Natural killer cell (primary cell): Measurements from ENCODE around the gene ABCC10. TPM values are rescaled to one million over a fixed set of nuclear protein-coding genes. Genes with fewer than 3 reads are reported as not detected.
"Not testable (repeated sequence)": the region's sequence is repeated elsewhere in the genome, so short reads cannot be mapped to it uniquely, and the experiment has no call there.

Experiments
- ATAC-seq, 3 donors: fragments of 150-1000 bp in 2 of 3; fragments of 200-7000 bp in 1 of 3; cut with Tn5 transposase; 1 replicate in 1 of 3; 2 replicates in 2 of 3; pipeline ENCODE4 v1.10.0; 2021; ENCODE audit warnings: mild to moderate bottlenecking in 2 of 3, moderate library complexity in 2 of 3
- DNase-seq, 2 donors: peaks; one replicate each; pipeline versions ENCODE4 v3.0.0 to v3.0.0-alpha.2; 2013 to 2021; ENCODE audit warnings: mixed read lengths in 1 of 2
- H3K27ac ChIP-seq: one replicate; pipeline ENCODE4 v1.5.1; 2013; ENCODE audit warnings: mild to moderate bottlenecking, low read length
- H3K27me3 ChIP-seq: one replicate; pipeline ENCODE4 v1.6.1; 2013; ENCODE audit warnings: low read length; ENCODE audit not compliant: control insufficient read depth, insufficient read depth
- H3K36me3 ChIP-seq: one replicate; pipeline ENCODE4 v1.6.1; 2013; ENCODE audit warnings: low read length; ENCODE audit not compliant: control insufficient read depth, insufficient read depth
- H3K4me1 ChIP-seq: one replicate; pipeline ENCODE4 v1.6.1; 2013; ENCODE audit warnings: low read length; ENCODE audit not compliant: control insufficient read depth, insufficient read depth
- H3K4me3 ChIP-seq: one replicate; pipeline ENCODE4 v1.5.1; 2013; ENCODE audit warnings: low read length
- H3K9me3 ChIP-seq: one replicate; pipeline ENCODE4 v1.6.1; 2013; ENCODE audit warnings: low read length; ENCODE audit not compliant: control insufficient read depth, insufficient read depth
- H3K27ac Mint-ChIP-seq, 2 donors: one replicate each; pipeline ENCODE4 v1.8.0; 2022; ENCODE audit warnings: mild to moderate bottlenecking in 2 of 2, mixed read lengths in 2 of 2, moderate library complexity in 1 of 2
- H3K27me3 Mint-ChIP-seq, 2 donors: one replicate each; pipeline ENCODE4 v1.8.0; 2022; ENCODE audit warnings: low read depth in 2 of 2, mixed read lengths in 2 of 2
- H3K36me3 Mint-ChIP-seq: one replicate; pipeline ENCODE4 v1.8.0; 2022; ENCODE audit warnings: mixed read lengths
- H3K4me1 Mint-ChIP-seq, 2 donors: one replicate each; pipeline ENCODE4 v1.8.0; 2022; ENCODE audit warnings: mixed read lengths in 2 of 2
- H3K4me3 Mint-ChIP-seq: one replicate; pipeline ENCODE4 v1.8.0; 2022; ENCODE audit warnings: mild to moderate bottlenecking, moderate library complexity, mixed read lengths
- H3K9me3 Mint-ChIP-seq, 2 donors: one replicate each; pipeline ENCODE4 v1.8.0; 2022; ENCODE audit warnings: mixed read lengths in 2 of 2
- WGBS: methylation state at CpG from one replicate; pipeline ENCODE4 v1.1.7; 2013; ENCODE audit warnings: missing lambda C conversion rate; ENCODE audit not compliant: insufficient coverage; 5-methylcytosine and 5-hydroxymethylcytosine counted together
- intact Hi-C: fragments of 100-400 bp; cut with micrococcal nuclease; formaldehyde crosslinking; loops from one replicate; pipeline ENCODE4 v1.14.2; 2022
- total RNA-seq, 4 donors: library from RNA; stranded (reverse); fragments of 120-200 nt in 1 of 4; gene quantifications; one replicate each; pipeline versions ENCODE4 v1.2.3 to v1.2.4, GENCODE V29; 2013 to 2022
- TF ChIP-seq, protein P1 (sequence below): fragments of 200-600 bp; IDR thresholded peaks from one replicate; pipeline ENCODE4 v1.8.0; 2022; ENCODE audit warnings: antibody characterized with exemption

Gene ABCC10
- total RNA-seq, 3 donors from 2014 or later (not counting 1 experiment from before 2014, with no cell fraction given) = 74.6 to 90.5 (median 81.9) TPM

DNA sequence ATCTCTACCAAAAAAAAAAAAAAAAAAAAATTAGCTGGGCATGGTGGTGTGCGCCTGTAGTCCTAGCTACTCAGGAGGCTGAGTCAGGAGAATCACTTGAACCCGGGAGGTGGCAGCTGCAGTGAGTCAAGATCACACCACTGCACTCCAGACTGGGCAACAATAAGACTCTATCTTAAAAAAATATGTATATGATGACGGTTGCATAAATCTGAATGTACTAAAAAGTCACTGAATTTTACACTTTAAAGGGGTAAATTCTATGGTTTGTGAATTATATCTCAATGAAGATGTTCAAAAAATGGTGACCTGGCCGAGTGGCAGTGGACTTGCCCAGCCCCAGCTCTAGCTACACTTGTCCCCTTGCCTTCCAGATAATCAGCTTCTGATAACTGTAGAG is 10.4 kb upstream of the ABCC10 start:
- TF ChIP-seq, protein P1, sequence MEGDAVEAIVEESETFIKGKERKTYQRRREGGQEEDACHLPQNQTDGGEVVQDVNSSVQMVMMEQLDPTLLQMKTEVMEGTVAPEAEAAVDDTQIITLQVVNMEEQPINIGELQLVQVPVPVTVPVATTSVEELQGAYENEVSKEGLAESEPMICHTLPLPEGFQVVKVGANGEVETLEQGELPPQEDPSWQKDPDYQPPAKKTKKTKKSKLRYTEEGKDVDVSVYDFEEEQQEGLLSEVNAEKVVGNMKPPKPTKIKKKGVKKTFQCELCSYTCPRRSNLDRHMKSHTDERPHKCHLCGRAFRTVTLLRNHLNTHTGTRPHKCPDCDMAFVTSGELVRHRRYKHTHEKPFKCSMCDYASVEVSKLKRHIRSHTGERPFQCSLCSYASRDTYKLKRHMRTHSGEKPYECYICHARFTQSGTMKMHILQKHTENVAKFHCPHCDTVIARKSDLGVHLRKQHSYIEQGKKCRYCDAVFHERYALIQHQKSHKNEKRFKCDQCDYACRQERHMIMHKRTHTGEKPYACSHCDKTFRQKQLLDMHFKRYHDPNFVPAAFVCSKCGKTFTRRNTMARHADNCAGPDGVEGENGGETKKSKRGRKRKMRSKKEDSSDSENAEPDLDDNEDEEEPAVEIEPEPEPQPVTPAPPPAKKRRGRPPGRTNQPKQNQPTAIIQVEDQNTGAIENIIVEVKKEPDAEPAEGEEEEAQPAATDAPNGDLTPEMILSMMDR = no peak
- H3K4me1 Mint-ChIP-seq = no peaks in the 10 kb centered on the region
- no peak overlapping the region for H3K27ac Mint-ChIP-seq
- Histone ChIP-seq H3K9me3 (no peaks in the 10 kb centered on the region), H3K36me3 (no peaks in the 10 kb centered on the region), H3K4me1 (no peaks in the 10 kb centered on the region), H3K27ac (no peak overlapping the region), H3K4me3 (no peak overlapping the region), H3K27me3 (no peaks in the 10 kb centered on the region)
- no peak overlapping the region for H3K4me3 Mint-ChIP-seq
- H3K27me3 Mint-ChIP-seq = peaks cover 9% of the 10 kb centered on the region in 2 donors
- WGBS = 87% methylated on average over 4 of the region's 4 CpGs
- H3K36me3 Mint-ChIP-seq = no peaks in the 10 kb centered on the region
- ATAC-seq (no peak), DNase-seq (no peak)
- H3K9me3 Mint-ChIP-seq = no peaks in the 10 kb centered on the region
- intact Hi-C loops = no loop called here

DNA sequence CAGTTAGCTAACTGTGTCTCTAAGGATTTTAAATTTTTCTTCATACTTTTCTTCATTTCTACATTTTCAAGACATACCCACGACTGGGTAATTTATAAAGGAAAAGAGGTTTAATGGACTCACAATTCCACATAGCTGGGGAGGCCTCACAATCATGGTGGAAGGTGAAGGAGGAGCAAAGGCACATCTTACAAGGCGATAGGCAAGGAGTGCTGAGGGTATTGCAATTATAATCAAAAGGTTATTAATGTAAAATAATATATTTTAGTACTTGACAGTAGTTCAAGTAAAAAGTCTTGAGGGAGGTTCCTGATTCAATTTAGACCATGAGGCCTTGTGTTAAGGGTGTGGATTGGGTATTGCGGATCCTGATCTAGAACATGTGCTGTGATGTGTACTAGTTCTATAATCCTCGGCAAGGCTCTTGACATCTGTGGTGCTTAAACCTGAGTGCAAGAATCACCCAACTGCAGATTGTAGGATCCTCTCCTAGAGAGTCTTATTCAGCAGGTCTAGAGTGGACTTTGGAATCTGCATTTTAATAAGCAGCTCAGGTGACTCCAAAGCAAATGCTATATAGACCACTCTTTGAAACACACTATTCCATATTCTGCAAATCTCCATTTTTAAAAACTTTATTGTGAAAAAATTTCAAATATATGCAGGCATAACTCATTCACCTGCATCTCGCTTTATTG is 7.2 kb upstream of the ABCC10 start:
- no peak overlapping the region for H3K4me3 ChIP-seq
- DNase-seq (no peak), ATAC-seq (no peak)
- H3K4me1 ChIP-seq = no peaks in the 10 kb centered on the region
- intact Hi-C loops = no loop called here
- Mint-ChIP-seq H3K27ac (no peak overlapping the region), H3K4me1 (no peaks in the 10 kb centered on the region), H3K4me3 (no peak overlapping the region), H3K9me3 (no peaks in the 10 kb centered on the region), H3K36me3 (no peaks in the 10 kb centered on the region), H3K27me3 (peaks cover 3 to 9% of the 10 kb centered on the region in 2 donors)
- TF ChIP-seq, protein P1 = no peak
- WGBS = 98% methylated on average over 3 of the region's 5 CpGs
- H3K36me3 ChIP-seq = no peaks in the 10 kb centered on the region
- no peaks in the 10 kb centered on the region for H3K27me3 ChIP-seq
- H3K9me3 ChIP-seq = no peaks in the 10 kb centered on the region
- H3K27ac ChIP-seq = no peak overlapping the region

GRCh38 chr6:43421831-43422230 is 5.5 kb upstream of the ABCC10 start:
- H3K4me1 ChIP-seq = peaks cover 4% of the 10 kb centered on the region
- H3K4me3 Mint-ChIP-seq = no peak overlapping the region
- DNase-seq (no peak), ATAC-seq (no peak)
- no peaks in the 10 kb centered on the region for H3K36me3 ChIP-seq
- WGBS = 69% methylated on average over 2 of the region's 3 CpGs
- no peaks in the 10 kb centered on the region for H3K9me3 Mint-ChIP-seq
- H3K36me3 Mint-ChIP-seq = no peaks in the 10 kb centered on the region
- no peaks in the 10 kb centered on the region for H3K4me1 Mint-ChIP-seq
- H3K4me3 ChIP-seq = no peak overlapping the region
- TF ChIP-seq, protein P1 = no peak
- peaks cover 3 to 9% of the 10 kb centered on the region in 2 donors for H3K27me3 Mint-ChIP-seq
- no peaks in the 10 kb centered on the region for H3K9me3 ChIP-seq
- no peak overlapping the region for H3K27ac ChIP-seq
- H3K27ac Mint-ChIP-seq = no peak overlapping the region
- intact Hi-C loops = no loop called here
- no peaks in the 10 kb centered on the region for H3K27me3 ChIP-seq

DNA sequence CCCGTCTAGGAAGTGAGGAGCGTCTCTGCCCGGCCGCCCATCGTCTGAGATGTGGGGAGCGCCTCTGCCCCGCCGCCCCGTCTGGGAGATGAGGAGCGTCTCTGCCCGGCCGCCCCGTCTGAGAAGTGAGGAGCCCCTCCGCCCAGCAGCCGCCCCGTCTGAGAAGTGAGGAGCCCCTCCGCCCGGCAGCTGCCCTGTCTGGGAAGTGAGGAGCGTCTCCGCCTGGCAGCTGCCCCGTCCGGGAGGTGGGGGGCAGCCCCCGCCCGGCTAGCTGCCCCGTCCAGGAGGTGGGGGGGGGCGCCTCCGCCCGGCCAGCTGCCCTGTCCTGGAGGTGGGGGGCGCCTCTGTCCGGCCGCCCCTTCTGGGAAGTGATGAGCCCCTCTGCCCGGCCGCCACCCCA is 2.3 kb upstream of the ABCC10 start:
- H3K27me3 ChIP-seq, H3K27ac ChIP-seq, H3K9me3 Mint-ChIP-seq, H3K36me3 Mint-ChIP-seq, H3K27me3 Mint-ChIP-seq, H3K4me3 Mint-ChIP-seq, H3K4me3 ChIP-seq, H3K36me3 ChIP-seq, H3K9me3 ChIP-seq, DNase-seq, ATAC-seq, H3K27ac Mint-ChIP-seq: not testable (repeated sequence)
- H3K4me1 ChIP-seq = peaks cover 27% of the 10 kb centered on the region
- peaks cover 19 to 21% of the 10 kb centered on the region in 2 donors for H3K4me1 Mint-ChIP-seq
- intact Hi-C loops = loop anchor here (5.0 kb wide), 1 partner anchor 33 kb away; no protein-coding TSS in a partner anchor
- WGBS = 94% methylated on average over 23 of the region's 33 CpGs
